Raji (cell line): Measurements from ENCODE around the gene NDP.

ENCODE experiments used
- POLR2A ChIP-seq: IDR thresholded peaks from 2 replicates; pipeline ENCODE4 v1.6.1; 2011; ENCODE audit warnings: low read depth, low read length, control low read depth; ENCODE audit not compliant: insufficient read depth

Gene NDP

GRCh38 chrX:43973249-43974099 lies at the start of gene NDP:
TSS of gene NDP (minus strand) at chrX:43973390. CDS start at chrX:43958645, 14,745 bp downstream.
- TF ChIP-seq POLR2A, result no peak

GRCh38 chrX:44022964-44023363 lies 49.8 kb upstream of the NDP start:
- TF ChIP-seq POLR2A, result no peak

GRCh38 chrX:44020693-44021092 lies 47.5 kb upstream of the NDP start:
- no peak for TF ChIP-seq POLR2A

- no peak for TF ChIP-seq POLR2A
Measured at GRCh38 chrX:44019911-44020310, 46.7 kb upstream of the NDP start.

GRCh38 chrX:44017676-44018075 lies 44.5 kb upstream of the NDP start:
- TF ChIP-seq POLR2A, result no peak

GRCh38 chrX:44016906-44017305 lies 43.7 kb upstream of the NDP start:
- no peak for TF ChIP-seq POLR2A

GRCh38 chrX:44012484-44013096 lies 39.4 kb upstream of the NDP start:
- TF ChIP-seq POLR2A, result no peak

GRCh38 chrX:44011506-44011905 lies 38.3 kb upstream of the NDP start:
- TF ChIP-seq POLR2A, result no peak

GRCh38 chrX:44010626-44011025 lies 37.4 kb upstream of the NDP start:
- TF ChIP-seq POLR2A, result no peak

- TF ChIP-seq POLR2A, result no peak
Measured at GRCh38 chrX:44006081-44006480, 32.9 kb upstream of the NDP start.

- TF ChIP-seq POLR2A, result no peak
Measured at GRCh38 chrX:44003975-44004374, 30.8 kb upstream of the NDP start.

- no peak for TF ChIP-seq POLR2A
Measured at GRCh38 chrX:44002567-44002966, 29.4 kb upstream of the NDP start.

GRCh38 chrX:43998374-43998773 lies 25.2 kb upstream of the NDP start:
- TF ChIP-seq POLR2A, result no peak

GRCh38 chrX:43996491-43996890 lies 23.3 kb upstream of the NDP start:
- TF ChIP-seq POLR2A, result no peak

- no peak for TF ChIP-seq POLR2A
Measured at GRCh38 chrX:43986083-43986482, 12.9 kb upstream of the NDP start.

GRCh38 chrX:43985511-43985910 lies 12.3 kb upstream of the NDP start:
- no peak for TF ChIP-seq POLR2A
